HepG2 (cell line): ENCODE measurements around the gene GLYATL3. TPM values are rescaled to one million over a fixed set of nuclear protein-coding genes. Genes with fewer than 3 reads are reported as not detected.

Source experiments
- BRCA1 ChIP-seq: sonication (generic); formaldehyde crosslinking; IDR thresholded peaks from 2 replicates; pipeline ENCODE4 v1.4.0; 2020; ENCODE audit warnings: missing genetic modification reagents
- CAMTA2 ChIP-seq: sonication (generic); formaldehyde crosslinking; IDR thresholded peaks from 2 replicates; pipeline ENCODE4 v1.4.0; 2020; ENCODE audit warnings: mild to moderate bottlenecking, missing genetic modification reagents, borderline replicate concordance
- CEBPG ChIP-seq: IDR thresholded peaks from 2 replicates; pipeline ENCODE4 v1.6.1; 2016
- EED ChIP-seq: sonication (generic); formaldehyde crosslinking; IDR thresholded peaks from 2 replicates; pipeline ENCODE4 v1.5.0; 2020; ENCODE audit warnings: mild to moderate bottlenecking, missing genetic modification reagents
- EP300 ChIP-seq, 3 experiments: sonication (generic) in 1 of 3; formaldehyde crosslinking in 1 of 3; IDR thresholded peaks; 2 replicates each; pipeline versions ENCODE4 v1.5.1 to v1.6.1; 2011 to 2020; ENCODE audit warnings: low read depth in 2 of 3, low read length in 2 of 3, borderline replicate concordance in 1 of 3, improper control_type of control experiment in 1 of 3, mild to moderate bottlenecking in 1 of 3, missing genetic modification reagents in 1 of 3, moderate library complexity in 1 of 3
- FOXP1 ChIP-seq, 2 experiments: fragments of 450-650 bp in 1 of 2; IDR thresholded peaks; 2 replicates each; pipeline ENCODE4 v1.6.1; 2017 to 2018; ENCODE audit warnings: antibody characterized with exemption in 1 of 2
- GATAD2A ChIP-seq: IDR thresholded peaks from 2 replicates; pipeline ENCODE4 v1.6.1; 2016
- GMEB1 ChIP-seq: sonication (generic); formaldehyde crosslinking; IDR thresholded peaks from 2 replicates; pipeline ENCODE4 v1.5.1; 2020; ENCODE audit warnings: missing genetic modification reagents, mild to moderate bottlenecking, borderline replicate concordance
- HIVEP1 ChIP-seq: sonication (generic); formaldehyde crosslinking; IDR thresholded peaks from 2 replicates; pipeline ENCODE4 v1.4.0; 2020; ENCODE audit warnings: mild to moderate bottlenecking, missing genetic modification reagents
- HNRNPUL1 ChIP-seq: fragments of 200-400 bp; formaldehyde crosslinking; IDR thresholded peaks from 2 replicates; pipeline ENCODE4 v1.6.1; 2017; ENCODE audit warnings: low read depth, mild to moderate bottlenecking, low read length, moderate library complexity
- KDM6A ChIP-seq: IDR thresholded peaks from 2 replicates; pipeline ENCODE4 v1.6.1; 2016; ENCODE audit warnings: low read depth
- NFATC3 ChIP-seq: sonication (generic); formaldehyde crosslinking; IDR thresholded peaks from 2 replicates; pipeline ENCODE4 v1.5.1; 2020; ENCODE audit warnings: mild to moderate bottlenecking, missing genetic modification reagents
- REL ChIP-seq: sonication (generic); formaldehyde crosslinking; conservative IDR thresholded peaks from 2 replicates; pipeline ENCODE4 v1.8.0; 2022; ENCODE audit warnings: mild to moderate bottlenecking, missing genetic modification reagents, moderate library complexity
- SP140L ChIP-seq: sonication (generic); formaldehyde crosslinking; IDR thresholded peaks from 2 replicates; pipeline ENCODE4 v1.4.0; 2020; ENCODE audit warnings: missing genetic modification reagents, borderline replicate concordance
- SRSF4 ChIP-seq: fragments of 200-400 bp; formaldehyde crosslinking; IDR thresholded peaks from one replicate; pipeline ENCODE4 v1.6.1; 2018; ENCODE audit warnings: mild to moderate bottlenecking, low read depth, low read length, moderate library complexity; ENCODE audit not compliant: poor library complexity, severe bottlenecking
- STAG1 ChIP-seq: sonication (generic); formaldehyde crosslinking; IDR thresholded peaks from 2 replicates; pipeline ENCODE4 v1.4.0; 2020; ENCODE audit warnings: missing genetic modification reagents
- TBX2 ChIP-seq: sonication (generic); formaldehyde crosslinking; IDR thresholded peaks from 2 replicates; pipeline ENCODE4 v1.5.0; 2020; ENCODE audit warnings: missing genetic modification reagents, mild to moderate bottlenecking, borderline replicate concordance
- THAP11 ChIP-seq: IDR thresholded peaks from 2 replicates; pipeline ENCODE4 v1.6.1; 2016; ENCODE audit warnings: missing biosample characterization, missing genetic modification reagents
- XBP1 ChIP-seq: sonication (generic); formaldehyde crosslinking; IDR thresholded peaks from 2 replicates; pipeline ENCODE4 v1.5.0; 2020; ENCODE audit warnings: missing genetic modification reagents
- ZBTB7A ChIP-seq: sonication (generic); formaldehyde crosslinking; IDR thresholded peaks from 2 replicates; pipeline ENCODE4 v1.8.0; 2022; ENCODE audit warnings: mild to moderate bottlenecking, missing genetic modification reagents
- ZNF180 ChIP-seq: sonication (generic); formaldehyde crosslinking; IDR thresholded peaks from 2 replicates; pipeline ENCODE4 v1.4.0; 2020; ENCODE audit warnings: low read depth, missing genetic modification reagents, borderline replicate concordance
- ZNF256 ChIP-seq: sonication (generic); formaldehyde crosslinking; conservative IDR thresholded peaks from 2 replicates; pipeline ENCODE4 v1.4.0; 2020; ENCODE audit warnings: missing genetic modification reagents
- ZNF326 ChIP-seq: sonication (generic); formaldehyde crosslinking; IDR thresholded peaks from 2 replicates; pipeline ENCODE4 v1.4.0; 2020; ENCODE audit warnings: missing genetic modification reagents, borderline replicate concordance
- ZNF329 ChIP-seq: sonication (generic); formaldehyde crosslinking; IDR thresholded peaks from 2 replicates; pipeline ENCODE4 v1.9.0; 2021; ENCODE audit warnings: low read depth, mild to moderate bottlenecking, missing genetic modification reagents
- ZNF503 ChIP-seq: sonication (generic); formaldehyde crosslinking; IDR thresholded peaks from 2 replicates; pipeline ENCODE4 v1.4.0; 2020; ENCODE audit warnings: missing genetic modification reagents
- ZNF674 ChIP-seq: sonication (generic); formaldehyde crosslinking; IDR thresholded peaks from 2 replicates; pipeline ENCODE4 v1.5.0; 2020; ENCODE audit warnings: low read depth, mild to moderate bottlenecking, missing genetic modification reagents
- ZNF766 ChIP-seq: sonication (generic); formaldehyde crosslinking; IDR thresholded peaks from 2 replicates; pipeline ENCODE4 v1.5.0; 2020; ENCODE audit warnings: missing genetic modification reagents, borderline replicate concordance
- ZNF850 ChIP-seq: sonication (generic); formaldehyde crosslinking; conservative IDR thresholded peaks from 2 replicates; pipeline ENCODE4 v1.9.0; 2021; ENCODE audit warnings: mild to moderate bottlenecking, missing genetic modification reagents
- ZSCAN9 ChIP-seq: IDR thresholded peaks from 2 replicates; pipeline ENCODE4 v1.6.1; 2016; ENCODE audit warnings: borderline replicate concordance
- polyA plus RNA-seq, 8 experiments: library from polyadenylated mRNA; depleted of rRNA in 3 of 8; stranded (reverse) in 7 of 8; unstranded in 1 of 8; fragments of >200 nt; fragmentation: Illumina TruSeq in 4 of 8; extraction: Trizol in 4 of 8; gene quantifications; 2 replicates each; pipeline versions ENCODE4 v1.2.1 to v1.2.3, GENCODE V29; 2011 to 2016; ENCODE audit warnings: low read depth in 4 of 8, missing spikeins in 1 of 8, mixed read lengths in 1 of 8; ENCODE audit not compliant: insufficient read depth in 1 of 8
- total RNA-seq, 5 experiments: library from RNA; depleted of rRNA; stranded (reverse); fragments of >200 nt; fragmentation: Illumina TruSeq; extraction: Trizol; gene quantifications; 2 replicates each; pipeline ENCODE4 v1.2.3, GENCODE V29; 2016; ENCODE audit warnings: low read depth in 1 of 5

Gene GLYATL3
- total and polyA plus RNA-seq, 2 of the 13 experiments (the other 11 are each of a cell fraction or from before 2014, with no cell fraction given) = 0.05 TPM; not detected in 1

DNA sequence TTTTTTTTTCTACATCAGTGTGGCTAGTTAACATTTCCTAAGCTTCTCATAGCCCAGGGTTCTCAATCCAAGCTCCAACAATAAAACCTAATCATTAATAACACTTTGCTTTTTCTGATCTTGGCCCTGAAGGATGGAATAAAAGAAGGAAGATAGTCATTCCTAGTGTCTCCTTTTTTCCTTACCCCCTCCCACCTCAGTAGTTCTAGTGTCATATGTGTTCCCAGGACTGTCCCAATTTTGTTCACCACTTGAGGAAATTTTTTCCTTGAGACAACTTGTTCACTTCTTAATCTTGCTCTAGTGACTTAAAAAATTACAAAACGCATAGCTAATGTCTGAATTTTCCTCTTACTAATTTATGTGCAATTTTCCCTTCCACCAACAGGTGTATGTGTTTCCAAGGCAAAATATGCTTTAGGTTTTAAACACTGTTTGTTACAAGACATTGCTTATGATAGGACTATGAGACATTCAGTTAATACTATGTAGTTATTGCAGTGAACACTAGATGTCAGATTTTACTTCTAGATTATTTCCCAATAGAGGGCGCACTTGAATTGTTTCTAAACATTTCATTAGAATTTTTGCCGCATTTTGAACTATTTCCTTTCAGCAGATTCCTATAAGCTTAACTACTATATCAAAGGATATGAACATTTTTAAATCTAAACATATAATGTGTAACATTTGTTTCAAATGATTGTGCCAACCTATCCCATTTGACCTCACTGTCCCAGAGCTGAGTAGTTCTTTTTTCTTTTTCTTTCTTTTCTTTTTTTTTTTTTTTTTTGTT lies 32.2 kb downstream of the GLYATL3 start (continued):
- TF ChIP-seq NFATC3 (CRISPR knock-in tag) = no peak
- TF ChIP-seq HNRNPUL1 = no peak
- TF ChIP-seq FOXP1 (IDR thresholded peaks at IDR 0.05) = no peak
- no peak for TF ChIP-seq FOXP1 (CRISPR knock-in tag; IDR thresholded peaks at IDR 0.05)
- peak; percentile 84 for TF ChIP-seq STAG1 (CRISPR knock-in tag)
- no peak for TF ChIP-seq TBX2
- TF ChIP-seq ZNF329 = no peak
- TF ChIP-seq ZNF850 (CRISPR knock-in tag) = no peak
- TF ChIP-seq ZNF503 = no peak
- TF ChIP-seq GMEB1 = peak; percentile 22; the same call in 1 of the 2 replicates
- TF ChIP-seq ZBTB7A (CRISPR knock-in tag) = no peak
- TF ChIP-seq REL (CRISPR knock-in tag) = no peak
- TF ChIP-seq HIVEP1 = no peak
- peak; percentile 30; the same call in 1 of the 2 replicates for TF ChIP-seq GATAD2A (CRISPR knock-in tag)
- no peak for TF ChIP-seq KDM6A (CRISPR knock-in tag)
- no peak for TF ChIP-seq ZNF256 (CRISPR knock-in tag)
- no peak for TF ChIP-seq SRSF4
- TF ChIP-seq ZNF180 (CRISPR knock-in tag) = no peak
- no peak for TF ChIP-seq ZNF674 (CRISPR knock-in tag)
- TF ChIP-seq SP140L = 0 out of 2 replicates have a peak, but pooled peaks have one; percentile 39
- TF ChIP-seq THAP11 (CRISPR knock-in tag) = peak; percentile 25; the same call in 1 of the 2 replicates
- no peak for TF ChIP-seq CAMTA2 (CRISPR knock-in tag)
- no peak for TF ChIP-seq XBP1 (CRISPR knock-in tag)
- no peak for TF ChIP-seq ZSCAN9 (CRISPR knock-in tag)
- TF ChIP-seq EED (CRISPR knock-in tag) = no peak
- TF ChIP-seq BRCA1 (CRISPR knock-in tag) = no peak
- TF ChIP-seq EP300 (IDR thresholded peaks at IDR 0.05; ENCODE audit: low read depth in 2 of 2, low read length in 2 of 2) = peak in 1 of 2 experiments; percentile 3; a peak in 1 of 4 replicates
- no peak for TF ChIP-seq EP300 (CRISPR knock-in tag; IDR thresholded peaks at IDR 0.05; ENCODE audit: borderline replicate concordance)
- TF ChIP-seq CEBPG (CRISPR knock-in tag) = peak; percentile 70
- TF ChIP-seq ZNF766 (CRISPR knock-in tag) = no peak
- TF ChIP-seq ZNF326 (CRISPR knock-in tag) = no peak
